ENCODE data around the gene TCP1.

Gene TCP1

DNA sequence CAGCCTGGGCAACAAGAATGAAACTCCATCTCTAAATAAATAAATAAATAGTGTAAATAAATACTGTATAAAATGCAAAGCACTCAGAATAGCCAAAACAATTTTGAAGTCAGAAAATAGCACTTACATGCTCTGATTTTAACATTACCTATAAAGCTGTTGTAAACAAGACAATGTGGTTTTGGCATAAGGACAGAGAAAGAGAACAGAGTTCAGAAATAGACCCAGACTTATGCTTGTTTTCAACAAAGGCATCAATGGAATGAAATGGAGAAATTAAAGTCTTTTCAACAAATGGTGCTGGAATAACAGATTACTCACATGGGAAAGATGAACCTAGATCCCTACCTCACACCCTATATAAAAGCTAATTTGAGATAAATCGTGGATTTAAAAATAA is 17.2 kb downstream of the TCP1 start:
- no peak for TF ChIP-seq FOXP2 (optimal IDR thresholded peaks at IDR 0.05; ENCODE audit: control extremely low read depth, extremely low read length, insufficient read depth)
- Histone ChIP-seq H3K36me3 (ENCODE audit: insufficient read depth, low read length) (peaks cover 97% of the 10 kb centered on the region), H3K27ac (no peak overlapping the region), H3K9me3 (ENCODE audit: low read depth, low read length) (no peaks in the 10 kb centered on the region), H3K9ac (ENCODE audit: insufficient read length) (no peak overlapping the region), H3K4me3 (no peak overlapping the region)
- DNase-seq (ENCODE audit: low read depth, low spot score): no peak

DNA sequence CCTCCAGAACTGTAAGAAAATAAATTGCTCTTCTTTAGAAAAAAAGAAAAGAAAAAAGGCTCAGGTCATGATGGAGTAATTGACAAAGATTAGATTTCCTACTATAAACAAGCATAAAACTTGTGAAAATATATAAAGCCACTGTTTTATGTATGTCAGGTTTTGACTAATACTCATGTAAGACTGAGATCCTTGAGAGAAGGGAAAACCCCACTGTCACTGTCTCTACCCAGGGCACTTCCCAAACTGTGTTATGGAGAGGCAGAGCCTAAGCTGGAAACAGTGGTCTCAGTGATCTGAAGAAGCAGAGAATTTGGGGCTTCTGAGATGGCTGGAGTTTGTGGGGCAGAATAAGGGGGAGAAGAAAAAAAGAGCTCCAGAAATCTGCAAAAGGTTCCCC is 19.9 kb downstream of the TCP1 start:
- Histone ChIP-seq H3K4me3 (no peak overlapping the region), H3K27ac (no peak overlapping the region), H3K36me3 (ENCODE audit: insufficient read depth, low read length) (peaks cover 97% of the 10 kb centered on the region), H3K9ac (ENCODE audit: insufficient read length) (no peak overlapping the region), H3K9me3 (ENCODE audit: low read depth, low read length) (no peaks in the 10 kb centered on the region)
- TF ChIP-seq POLR2AphosphoS5 (IDR thresholded peaks at IDR 0.05; ENCODE audit: borderline replicate concordance, low read depth, low read length) (no peak), FOXP2 (optimal IDR thresholded peaks at IDR 0.05; ENCODE audit: control extremely low read depth, extremely low read length, insufficient read depth) (no peak), EZH2 (IDR thresholded peaks at IDR 0.05) (no peak)
- DNase-seq (ENCODE audit: low read depth, low spot score): no peak

DNA sequence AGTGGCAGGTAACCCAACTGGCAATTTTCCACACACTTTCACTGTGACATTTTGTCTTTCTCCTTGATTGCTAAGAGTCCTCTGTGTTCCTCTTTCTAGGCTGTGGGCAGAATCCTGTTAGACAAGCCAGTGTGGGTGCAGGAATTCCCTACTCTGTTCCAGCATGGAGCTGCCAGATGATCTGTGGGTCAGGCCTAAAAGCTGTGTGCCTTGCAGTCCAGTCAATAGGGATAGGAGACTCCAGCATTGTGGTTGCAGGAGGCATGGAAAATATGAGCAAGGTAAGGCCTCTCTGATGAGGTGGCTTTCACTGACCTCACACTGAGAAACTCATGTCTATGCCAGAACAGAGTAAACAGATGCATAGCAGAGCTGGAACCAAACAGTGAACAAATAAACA is 22.5 kb downstream of the TCP1 start:
- H3K36me3 ChIP-seq (ENCODE audit: insufficient read depth, low read length): peaks cover 86% of the 10 kb centered on the region
- TF ChIP-seq POLR2AphosphoS5 (IDR thresholded peaks at IDR 0.05; ENCODE audit: borderline replicate concordance, low read depth, low read length): no peak
- TF ChIP-seq EZH2 (IDR thresholded peaks at IDR 0.05): no peak
- no peak for TF ChIP-seq FOXP2 (optimal IDR thresholded peaks at IDR 0.05; ENCODE audit: control extremely low read depth, extremely low read length, insufficient read depth)
- no peak for DNase-seq (ENCODE audit: low read depth, low spot score)
- no peaks in the 10 kb centered on the region for H3K9me3 ChIP-seq (ENCODE audit: low read depth, low read length)
- no peak overlapping the region for H3K9ac ChIP-seq (ENCODE audit: insufficient read length)
- no peak overlapping the region for H3K4me3 ChIP-seq
- H3K27ac ChIP-seq: no peak overlapping the region

DNA sequence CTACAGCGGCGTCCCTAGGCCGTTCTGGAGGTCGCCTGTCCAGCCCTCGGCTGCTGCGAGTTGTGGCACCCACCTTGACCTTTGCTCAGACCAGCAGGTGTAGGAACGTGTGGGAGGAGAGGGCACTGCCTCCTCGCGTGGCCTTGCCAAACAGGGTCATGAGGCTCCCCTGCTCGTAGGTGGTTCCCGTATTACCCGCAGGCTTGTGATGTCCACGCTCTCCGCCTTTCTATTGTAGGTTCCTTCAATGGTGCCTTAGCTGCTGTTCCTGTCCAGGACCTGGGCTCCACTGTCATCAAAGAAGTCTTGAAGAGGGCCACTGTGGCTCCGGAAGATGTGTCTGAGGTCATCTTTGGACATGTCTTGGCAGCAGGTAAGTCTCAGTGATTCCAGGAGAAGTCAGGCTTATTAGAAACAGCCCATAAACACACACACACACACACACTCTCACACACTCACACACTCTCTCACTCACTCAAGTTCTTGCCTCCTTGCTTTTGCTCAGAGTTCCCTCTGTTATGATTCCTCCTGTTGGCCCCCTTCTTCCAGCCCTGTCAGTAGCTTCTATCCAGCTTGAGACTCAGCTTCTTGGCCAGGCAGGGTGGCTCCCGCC is 26.6 kb downstream of the TCP1 start:
- no peak for TF ChIP-seq EZH2 (IDR thresholded peaks at IDR 0.05)
- no peak for TF ChIP-seq FOXP2 (optimal IDR thresholded peaks at IDR 0.05; ENCODE audit: control extremely low read depth, extremely low read length, insufficient read depth)
- TF ChIP-seq POLR2AphosphoS5 (IDR thresholded peaks at IDR 0.05; ENCODE audit: borderline replicate concordance, low read depth, low read length): no peak
- H3K9ac ChIP-seq (ENCODE audit: insufficient read length): peak overlapping the region; percentile 66
- DNase-seq (ENCODE audit: low read depth, low spot score): no peak
- peak overlapping the region; percentile 93 for H3K4me3 ChIP-seq
- H3K36me3 ChIP-seq (ENCODE audit: insufficient read depth, low read length): peaks cover 63% of the 10 kb centered on the region
- peak overlapping the region; percentile 47; the same call in 1 of the 2 replicates for H3K27ac ChIP-seq
- H3K9me3 ChIP-seq (ENCODE audit: low read depth, low read length): no peaks in the 10 kb centered on the region

DNA sequence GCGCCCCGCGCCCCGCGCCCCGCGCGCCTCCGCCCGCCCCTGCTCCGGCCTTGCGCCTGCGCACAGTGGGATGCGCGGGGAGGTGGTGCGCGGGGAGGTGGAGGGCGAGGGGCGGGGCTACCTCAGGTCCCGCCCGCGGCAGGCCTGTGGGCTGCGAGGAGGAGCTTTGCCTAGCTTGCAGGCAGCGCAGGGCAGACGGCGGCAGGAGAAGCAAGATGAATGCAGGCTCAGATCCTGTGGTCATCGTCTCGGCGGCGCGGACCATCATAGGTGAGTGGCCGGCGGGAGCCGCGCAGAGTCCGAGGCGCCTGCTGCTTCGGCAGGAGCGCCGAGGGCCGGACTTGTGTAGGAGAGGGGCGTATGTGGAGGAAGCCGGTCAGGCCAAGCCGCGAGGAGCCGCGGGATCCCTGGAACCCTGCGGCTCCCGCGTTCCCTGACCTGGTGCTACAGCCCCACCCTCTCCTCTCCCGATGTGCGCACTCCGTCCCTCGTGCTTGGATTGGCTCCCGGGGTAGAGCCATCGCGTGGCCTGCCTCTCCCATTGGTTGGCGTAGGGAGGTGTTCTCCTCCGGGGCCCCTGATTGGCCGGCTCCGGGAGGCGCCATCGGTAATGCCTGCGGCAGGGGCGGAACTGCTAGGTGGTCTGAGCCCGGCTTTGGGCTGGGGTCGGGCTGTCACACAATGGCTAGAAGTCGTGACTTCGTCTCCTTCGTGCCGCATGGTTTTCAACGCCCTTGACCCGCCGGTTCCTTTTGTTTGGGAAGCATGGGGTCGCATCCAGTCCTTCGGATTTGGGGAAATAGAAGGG is 27.3 kb downstream of the TCP1 start, which contains the start of gene ACAT2:
Gene ACAT2, plus strand, starts transcription at position 173 of the 808 bp plus-strand sequence. Its CDS starts 43 bp downstream, at position 216.
- peak; percentile 48 for DNase-seq (ENCODE audit: low read depth, low spot score)
- H3K4me3 ChIP-seq: peak within 1 kb of the TSS; percentile 93
- H3K27ac ChIP-seq: peak within 1 kb of the TSS; percentile 96
- H3K9ac ChIP-seq (ENCODE audit: insufficient read length): peak within 1 kb of the TSS; percentile 97
- H3K36me3 ChIP-seq (ENCODE audit: insufficient read depth, low read length): peaks cover 63% of the 10 kb centered on the region
- H3K9me3 ChIP-seq (ENCODE audit: low read depth, low read length): no peaks in the 10 kb centered on the region
- TF ChIP-seq FOXP2 (optimal IDR thresholded peaks at IDR 0.05; ENCODE audit: control extremely low read depth, extremely low read length, insufficient read depth): no peak
- TF ChIP-seq POLR2AphosphoS5 (IDR thresholded peaks at IDR 0.05; ENCODE audit: borderline replicate concordance, low read depth, low read length): peak; percentile 85

DNA sequence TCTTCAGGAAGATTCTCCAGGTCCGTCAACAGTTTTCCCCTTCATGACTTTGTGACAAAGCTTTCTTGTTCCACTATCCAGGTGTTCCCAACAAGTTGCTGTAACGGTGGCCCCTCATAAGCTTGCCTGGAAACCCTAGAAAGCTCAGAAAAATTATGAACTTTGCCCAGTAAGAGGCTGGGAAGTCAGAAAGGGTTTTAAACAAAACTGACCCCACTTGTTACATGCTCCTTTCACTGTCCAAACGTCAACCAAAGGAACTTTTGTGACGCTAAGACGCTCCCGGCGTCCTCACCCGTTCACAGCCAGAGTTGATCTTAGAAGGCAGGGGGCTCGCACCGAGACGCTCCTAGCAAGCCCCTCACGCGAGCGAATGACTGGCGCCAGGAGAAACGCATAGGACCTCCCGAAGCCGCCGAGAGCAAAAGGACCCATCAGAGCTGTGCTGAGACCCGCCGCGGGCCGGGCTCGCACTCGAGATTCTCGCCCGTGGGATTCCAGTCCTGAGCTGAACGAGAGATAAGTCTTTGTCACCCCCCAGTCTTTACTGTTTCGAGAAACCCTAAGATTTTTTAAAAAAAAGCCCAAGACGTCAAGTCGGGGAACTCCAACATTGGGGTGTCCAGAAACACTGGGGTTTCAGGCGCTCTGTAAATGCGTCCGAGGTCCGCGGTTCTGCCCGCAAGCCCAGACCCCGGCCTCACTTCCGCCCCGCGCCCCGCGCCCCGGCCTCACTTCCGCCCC is 28.1 kb downstream of the TCP1 start:
- Histone ChIP-seq H3K9me3 (ENCODE audit: low read depth, low read length) (no peaks in the 10 kb centered on the region), H3K36me3 (ENCODE audit: insufficient read depth, low read length) (peaks cover 61% of the 10 kb centered on the region), H3K27ac (peak overlapping the region; percentile 96), H3K4me3 (peak overlapping the region; percentile 93), H3K9ac (ENCODE audit: insufficient read length) (peak overlapping the region; percentile 97)
- no peak for DNase-seq (ENCODE audit: low read depth, low spot score)
- no peak for TF ChIP-seq POLR2AphosphoS5 (IDR thresholded peaks at IDR 0.05; ENCODE audit: borderline replicate concordance, low read depth, low read length)
- TF ChIP-seq FOXP2 (optimal IDR thresholded peaks at IDR 0.05; ENCODE audit: control extremely low read depth, extremely low read length, insufficient read depth): no peak

DNA sequence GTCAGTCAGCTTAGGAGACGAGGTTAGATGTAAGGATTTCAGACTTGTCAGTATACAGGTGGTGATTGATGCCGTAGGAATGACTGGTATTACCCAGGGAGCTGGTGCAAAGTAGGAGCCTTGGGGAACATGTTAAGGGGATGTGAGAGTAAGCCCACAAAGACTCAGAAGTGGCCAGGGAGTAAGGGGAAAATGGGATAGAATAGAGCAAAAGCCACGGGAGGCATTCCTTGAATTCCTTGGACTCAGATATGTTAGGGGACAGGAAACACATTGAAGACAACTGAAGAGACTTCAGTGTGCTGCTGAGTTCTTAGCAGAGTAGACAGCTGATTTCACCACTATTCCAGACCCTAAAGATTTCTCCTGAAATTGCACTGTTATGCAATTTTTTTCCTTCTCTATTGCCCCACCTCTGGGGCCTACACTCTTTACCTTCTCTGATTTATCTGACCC is 28.8 kb downstream of the TCP1 start:
- Histone ChIP-seq H3K36me3 (ENCODE audit: insufficient read depth, low read length) (peaks cover 61% of the 10 kb centered on the region), H3K27ac (peak overlapping the region; percentile 96)

DNA sequence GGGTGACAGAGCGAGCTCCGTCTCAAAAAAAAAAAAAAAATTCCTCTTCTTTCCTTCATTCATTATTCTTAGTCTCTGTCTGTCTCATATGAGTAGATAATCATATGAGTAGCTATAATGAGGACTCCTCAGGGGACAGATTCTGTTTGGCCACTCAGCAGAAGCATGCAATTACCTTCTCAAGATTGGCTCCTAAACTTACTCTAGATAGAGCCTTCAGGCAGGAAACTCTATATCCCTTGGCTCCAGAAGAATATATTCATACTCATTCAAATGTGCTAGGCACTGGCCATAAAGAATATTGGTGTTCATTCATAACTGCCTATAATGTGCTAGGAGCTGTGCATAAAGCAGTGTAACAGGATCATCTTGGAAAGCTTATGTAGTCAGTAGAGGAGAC is 29.8 kb downstream of the TCP1 start:
- Histone ChIP-seq H3K9ac (ENCODE audit: insufficient read length) (no peak overlapping the region), H3K36me3 (ENCODE audit: insufficient read depth, low read length) (peaks cover 60% of the 10 kb centered on the region)

More for the DNA sequence above, 28.8 kb downstream of the TCP1 start:
- peak overlapping the region; percentile 93 for H3K4me3 ChIP-seq
- peak overlapping the region; percentile 97 for H3K9ac ChIP-seq (ENCODE audit: insufficient read length)
- H3K9me3 ChIP-seq (ENCODE audit: low read depth, low read length): no peaks in the 10 kb centered on the region
- no peak for DNase-seq (ENCODE audit: low read depth, low spot score)
- TF ChIP-seq POLR2AphosphoS5 (IDR thresholded peaks at IDR 0.05; ENCODE audit: borderline replicate concordance, low read depth, low read length) (0 out of 2 replicates have a peak, but pooled peaks have one; percentile 42), FOXP2 (optimal IDR thresholded peaks at IDR 0.05; ENCODE audit: control extremely low read depth, extremely low read length, insufficient read depth) (no peak)

More for the DNA sequence above, 29.8 kb downstream of the TCP1 start:
- no peak for DNase-seq (ENCODE audit: low read depth, low spot score)
- peak overlapping the region; percentile 96 for H3K27ac ChIP-seq
- no peak overlapping the region for H3K4me3 ChIP-seq
- TF ChIP-seq EZH2 (IDR thresholded peaks at IDR 0.05) (no peak), POLR2AphosphoS5 (IDR thresholded peaks at IDR 0.05; ENCODE audit: borderline replicate concordance, low read depth, low read length) (0 out of 2 replicates have a peak, but pooled peaks have one; percentile 20), FOXP2 (optimal IDR thresholded peaks at IDR 0.05; ENCODE audit: control extremely low read depth, extremely low read length, insufficient read depth) (no peak)
- H3K9me3 ChIP-seq (ENCODE audit: low read depth, low read length): no peaks in the 10 kb centered on the region
